ENCODE measurements around the gene CNBP.

Gene CNBP

GRCh38 chr3:129130291-129130813 lies 53.3 kb downstream of the CNBP start:
- no peak for DNase-seq

- DNase-seq, result no peak
Measured at GRCh38 chr3:129128357-129129155, 55.1 kb downstream of the CNBP start.

- DNase-seq, result no peak
Measured at GRCh38 chr3:129126726-129127280, 56.9 kb downstream of the CNBP start.

- no peak for DNase-seq
Measured at GRCh38 chr3:129123314-129124060, 60.2 kb downstream of the CNBP start.

GRCh38 chr3:129122412-129123011 lies 61.2 kb downstream of the CNBP start:
- DNase-seq, result no peak

GRCh38 chr3:129121792-129122411 lies 61.8 kb downstream of the CNBP start, which contains the start of gene RAB43:
TSS of gene RAB43 (minus strand) at chr3:129121804. CDS start at chr3:129121489, 315 bp downstream.
- DNase-seq, result no peak

- DNase-seq, result no peak
Measured at GRCh38 chr3:129121016-129121791, 62.5 kb downstream of the CNBP start.

- peak; percentile 14 for DNase-seq
Measured at GRCh38 chr3:129120254-129121004, 63.3 kb downstream of the CNBP start.

- peak; percentile 17 for DNase-seq
Measured at GRCh38 chr3:129119365-129120100, 64.2 kb downstream of the CNBP start.

- DNase-seq, result no peak
Measured at GRCh38 chr3:129118745-129119144, 65.0 kb downstream of the CNBP start.
